Bronchial epithelial cell (primary cell): ENCODE measurements around the gene LCOR. TPM values are rescaled to one million over a fixed set of nuclear protein-coding genes. Genes with fewer than 3 reads are reported as not detected.
A peak's percentile ranks its signal among the peaks of the same experiment; 100 is the strongest.
"Not testable (repeated sequence)": the region's sequence is repeated elsewhere in the genome, so short reads cannot be mapped to it uniquely, and the experiment has no call there.

Experiments used
- DNase-seq: peaks from one replicate; pipeline ENCODE4 v3.0.0-alpha.2; 2010; ENCODE audit warnings: low read depth
- FAIRE-seq: peaks from 2 replicates; lab custom pipeline; 2011; peaks lifted over from hg19 to GRCh38; lab: Jason Lieb, UNC
- H3K27me3 ChIP-seq: 2 replicates; pipeline ENCODE4 v1.5.1; 2011; ENCODE audit warnings: low read length; ENCODE audit not compliant: control insufficient read depth, insufficient read depth
- H3K36me3 ChIP-seq: 2 replicates; pipeline ENCODE4 v1.5.1; 2011; ENCODE audit warnings: low read length; ENCODE audit not compliant: control insufficient read depth, insufficient read depth
- H3K4me3 ChIP-seq: 2 replicates; pipeline ENCODE4 v1.5.1; 2011; ENCODE audit warnings: mild to moderate bottlenecking, low read depth, low read length, control low read depth
- total RNA-seq: library from RNA; depleted of rRNA; stranded (reverse); fragments of >200 nt; gene quantifications from 2 replicates; pipeline ENCODE4 v1.2.1, GENCODE V29; 2014
- TF ChIP-seq, protein P1 (sequence below): IDR thresholded peaks from 2 replicates; pipeline ENCODE4 v1.5.1; 2011; ENCODE audit warnings: mild to moderate bottlenecking, moderate library complexity, low read length, control low read depth, inconsistent platforms; ENCODE audit not compliant: insufficient read depth, severe bottlenecking

The LCOR gene
- total RNA-seq, 1 donor from 2014 or later, result 29.5 TPM

DNA sequence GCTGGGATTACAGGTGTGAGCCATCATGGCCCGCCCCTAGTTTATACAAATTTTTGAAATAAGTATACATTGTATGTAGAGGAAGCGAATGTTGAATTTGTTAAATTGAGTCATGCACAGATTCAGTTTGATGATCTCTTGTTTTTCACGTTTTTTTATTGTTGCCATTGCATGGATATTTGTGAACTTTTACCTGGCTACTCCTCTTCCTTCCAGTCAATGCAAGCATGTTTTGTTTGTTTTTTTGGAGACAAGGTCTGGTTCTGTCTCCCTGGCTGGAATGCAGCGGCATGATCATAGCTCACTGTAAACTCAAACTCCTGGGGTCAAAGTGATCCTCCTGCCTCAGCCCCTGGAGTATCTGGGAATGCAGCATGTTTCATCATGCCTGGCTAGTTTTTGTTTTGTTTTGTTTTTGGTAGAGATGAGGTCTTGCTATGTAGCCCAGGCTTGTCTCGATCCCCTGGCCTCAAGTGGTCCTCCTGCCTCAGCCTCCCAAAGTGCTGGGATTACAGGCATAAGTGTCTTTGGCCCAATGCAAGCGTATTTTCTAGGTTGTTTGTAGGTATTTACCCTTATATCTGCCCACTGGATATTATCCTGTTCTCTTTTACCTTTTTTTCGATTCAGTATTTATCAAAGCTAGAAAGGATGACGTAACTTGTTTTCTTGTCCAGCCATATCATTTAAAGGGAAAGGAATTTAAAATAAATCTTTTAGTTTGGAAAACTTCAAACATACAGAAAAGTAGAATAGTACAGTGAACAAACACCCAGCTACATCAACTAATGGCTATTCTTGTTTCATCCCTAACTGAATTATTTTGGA, 11.0 kb downstream of the LCOR start:
- TF ChIP-seq, protein P1, sequence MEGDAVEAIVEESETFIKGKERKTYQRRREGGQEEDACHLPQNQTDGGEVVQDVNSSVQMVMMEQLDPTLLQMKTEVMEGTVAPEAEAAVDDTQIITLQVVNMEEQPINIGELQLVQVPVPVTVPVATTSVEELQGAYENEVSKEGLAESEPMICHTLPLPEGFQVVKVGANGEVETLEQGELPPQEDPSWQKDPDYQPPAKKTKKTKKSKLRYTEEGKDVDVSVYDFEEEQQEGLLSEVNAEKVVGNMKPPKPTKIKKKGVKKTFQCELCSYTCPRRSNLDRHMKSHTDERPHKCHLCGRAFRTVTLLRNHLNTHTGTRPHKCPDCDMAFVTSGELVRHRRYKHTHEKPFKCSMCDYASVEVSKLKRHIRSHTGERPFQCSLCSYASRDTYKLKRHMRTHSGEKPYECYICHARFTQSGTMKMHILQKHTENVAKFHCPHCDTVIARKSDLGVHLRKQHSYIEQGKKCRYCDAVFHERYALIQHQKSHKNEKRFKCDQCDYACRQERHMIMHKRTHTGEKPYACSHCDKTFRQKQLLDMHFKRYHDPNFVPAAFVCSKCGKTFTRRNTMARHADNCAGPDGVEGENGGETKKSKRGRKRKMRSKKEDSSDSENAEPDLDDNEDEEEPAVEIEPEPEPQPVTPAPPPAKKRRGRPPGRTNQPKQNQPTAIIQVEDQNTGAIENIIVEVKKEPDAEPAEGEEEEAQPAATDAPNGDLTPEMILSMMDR, result no peak
- Histone ChIP-seq H3K4me3 (no peak overlapping the region), H3K36me3 (no peaks in the 10 kb centered on the region), H3K27me3 (no peaks in the 10 kb centered on the region)
- DNase-seq, result peak; percentile 85
- no peak for FAIRE-seq

DNA sequence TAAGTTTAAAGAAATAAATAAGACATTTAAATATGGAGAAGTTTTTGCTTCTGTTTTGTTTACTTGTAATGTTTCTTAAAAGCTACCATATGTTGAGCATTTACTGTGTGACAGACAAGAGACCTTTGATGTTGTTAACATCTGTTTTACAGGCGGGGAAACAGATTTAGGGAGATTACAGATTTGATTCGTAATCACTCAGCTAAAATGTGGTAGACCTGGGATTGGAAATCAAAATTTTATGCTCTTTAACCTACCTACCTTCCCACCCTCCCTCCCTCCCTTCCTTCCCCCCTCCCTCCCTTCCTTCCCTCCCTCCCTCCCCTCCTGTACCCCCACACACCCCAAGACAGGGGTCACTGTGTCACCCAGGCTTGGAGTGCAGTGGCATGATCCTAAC, 11.7 kb downstream of the LCOR start:
- Histone ChIP-seq H3K27me3 (no peaks in the 10 kb centered on the region), H3K4me3 (no peak overlapping the region), H3K36me3 (no peaks in the 10 kb centered on the region)
- DNase-seq (no peak), FAIRE-seq (no peak)
- TF ChIP-seq, protein P1, result no peak

DNA sequence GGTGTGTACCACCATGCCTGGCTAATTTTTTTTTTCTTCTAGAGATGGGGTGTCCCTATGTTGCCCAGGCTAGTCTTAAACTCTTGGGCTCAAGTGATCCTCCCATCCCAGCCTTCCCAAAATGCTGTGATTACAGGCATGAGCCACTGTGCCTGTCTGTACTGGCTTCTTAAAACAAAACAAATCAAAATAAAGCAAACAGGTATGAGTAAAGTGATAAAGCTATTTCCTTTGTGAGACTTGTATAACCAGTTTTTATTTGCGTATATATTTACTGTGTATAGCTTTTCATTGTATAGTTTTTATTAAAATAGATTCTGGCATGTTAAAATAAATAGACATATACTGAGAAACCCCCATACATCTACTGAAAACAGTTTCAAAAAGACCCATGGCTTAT, 14.3 kb downstream of the LCOR start:
- no peak for FAIRE-seq
- H3K27me3 ChIP-seq, result no peaks in the 10 kb centered on the region
- peak; percentile 85 for DNase-seq
- H3K36me3 ChIP-seq, result no peaks in the 10 kb centered on the region
- TF ChIP-seq, protein P1, result no peak
- H3K4me3 ChIP-seq, result no peak overlapping the region

DNA sequence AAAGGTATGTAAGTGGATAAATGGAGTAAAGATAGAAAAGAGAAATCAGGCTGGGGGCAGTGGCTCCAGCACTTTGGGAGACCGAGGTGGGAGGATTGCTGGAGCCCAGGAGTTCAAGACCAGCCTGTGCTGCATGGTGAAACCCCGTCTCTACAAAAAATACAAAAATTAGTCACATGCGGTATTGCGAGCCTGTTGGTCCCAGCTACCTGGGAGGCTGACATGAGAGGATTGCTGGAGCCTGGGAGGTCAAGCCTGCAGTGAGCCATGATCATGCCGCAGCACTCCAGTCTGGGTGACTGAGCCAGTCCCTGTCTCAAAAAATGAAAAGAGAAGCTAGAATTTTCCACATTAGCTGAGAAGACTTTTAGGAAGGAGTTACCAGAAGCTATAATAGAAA, 14.8 kb downstream of the LCOR start:
- Histone ChIP-seq H3K4me3 (no peak overlapping the region), H3K36me3 (no peaks in the 10 kb centered on the region), H3K27me3 (no peaks in the 10 kb centered on the region)
- DNase-seq, result peak; percentile 34
- no peak for FAIRE-seq
- TF ChIP-seq, protein P1, result no peak

DNA sequence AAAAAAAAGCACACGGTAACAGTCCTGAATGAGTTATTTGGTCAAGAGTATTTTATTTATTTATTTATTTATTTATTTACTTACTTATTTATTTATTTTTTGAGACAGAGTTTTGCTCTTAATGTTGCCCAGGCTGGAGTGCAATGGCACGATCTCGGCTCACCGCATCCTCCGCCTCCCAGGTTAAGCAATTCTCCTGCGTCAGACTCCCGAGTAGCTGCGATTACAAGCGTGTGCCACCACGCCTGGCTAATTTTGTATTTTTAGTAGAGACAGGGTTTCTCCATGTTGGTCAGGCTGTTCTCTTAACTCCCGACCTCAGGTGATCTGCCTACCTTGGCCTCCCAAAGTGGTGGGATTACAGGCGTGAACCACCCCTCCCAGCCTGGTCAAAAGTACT, 15.3 kb downstream of the LCOR start:
- not testable (repeated sequence) for DNase-seq, H3K36me3 ChIP-seq, H3K27me3 ChIP-seq, H3K4me3 ChIP-seq, FAIRE-seq

DNA sequence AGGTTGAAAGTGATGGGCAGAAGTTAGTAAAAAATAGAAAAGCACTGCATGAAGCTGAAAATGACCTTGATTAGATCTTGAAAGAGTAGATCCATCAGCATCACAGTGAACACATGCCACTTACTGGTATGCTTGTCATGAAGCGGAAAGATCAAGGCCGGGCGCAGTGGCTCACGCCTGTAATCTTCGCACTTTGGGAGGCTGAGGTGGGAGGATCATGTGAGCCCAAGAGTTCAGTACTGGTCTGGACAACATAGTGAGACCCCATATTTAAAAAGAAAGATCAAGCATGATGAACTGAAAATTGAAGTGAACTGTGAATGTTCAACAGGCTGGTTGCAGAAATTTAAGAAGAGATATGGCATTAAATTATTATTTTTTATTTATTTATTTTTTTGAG, 18.0 kb downstream of the LCOR start:
- no peak for FAIRE-seq
- Histone ChIP-seq H3K36me3 (no peaks in the 10 kb centered on the region), H3K4me3 (no peak overlapping the region), H3K27me3 (no peaks in the 10 kb centered on the region)
- no peak for DNase-seq
- TF ChIP-seq, protein P1, result no peak
